HG03108 (cell line): ENCODE measurements around the gene SYCP3.

Source experiments
- ATAC-seq: cut with Tn5 transposase; IDR thresholded peaks from one replicate; pipeline ENCODE4 v1.9.1; 2021; ENCODE audit warnings: moderate library complexity; ENCODE audit not compliant: unreplicated experiment

The SYCP3 gene

GRCh38 chr12:101713930-101714329 is 25.3 kb downstream of the SYCP3 start:
- ATAC-seq: no peak

- ATAC-seq: no peak
These were observed 26.1 kb downstream of the SYCP3 start for GRCh38 chr12:101713059-101713682.

DNA sequence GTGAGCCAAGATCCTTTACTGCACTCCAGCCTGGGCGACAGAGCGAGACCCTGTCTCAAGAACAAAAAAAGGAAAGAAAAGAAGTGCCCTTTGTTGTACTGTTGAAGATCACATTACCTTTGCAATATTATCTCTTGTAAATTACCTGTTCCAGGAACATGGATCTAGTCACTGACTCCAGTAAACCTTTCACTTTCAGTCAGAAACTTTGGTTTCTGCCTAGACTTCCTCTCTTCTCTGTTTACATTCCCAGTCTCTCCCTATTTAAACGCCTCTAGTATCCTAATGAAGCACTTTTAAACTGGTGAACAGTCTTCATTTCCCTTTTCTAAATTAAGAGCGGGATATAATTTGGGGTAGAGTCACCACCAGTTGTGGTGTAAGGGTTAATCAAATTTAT is 29.0 kb downstream of the SYCP3 start:
- ATAC-seq: no peak

DNA sequence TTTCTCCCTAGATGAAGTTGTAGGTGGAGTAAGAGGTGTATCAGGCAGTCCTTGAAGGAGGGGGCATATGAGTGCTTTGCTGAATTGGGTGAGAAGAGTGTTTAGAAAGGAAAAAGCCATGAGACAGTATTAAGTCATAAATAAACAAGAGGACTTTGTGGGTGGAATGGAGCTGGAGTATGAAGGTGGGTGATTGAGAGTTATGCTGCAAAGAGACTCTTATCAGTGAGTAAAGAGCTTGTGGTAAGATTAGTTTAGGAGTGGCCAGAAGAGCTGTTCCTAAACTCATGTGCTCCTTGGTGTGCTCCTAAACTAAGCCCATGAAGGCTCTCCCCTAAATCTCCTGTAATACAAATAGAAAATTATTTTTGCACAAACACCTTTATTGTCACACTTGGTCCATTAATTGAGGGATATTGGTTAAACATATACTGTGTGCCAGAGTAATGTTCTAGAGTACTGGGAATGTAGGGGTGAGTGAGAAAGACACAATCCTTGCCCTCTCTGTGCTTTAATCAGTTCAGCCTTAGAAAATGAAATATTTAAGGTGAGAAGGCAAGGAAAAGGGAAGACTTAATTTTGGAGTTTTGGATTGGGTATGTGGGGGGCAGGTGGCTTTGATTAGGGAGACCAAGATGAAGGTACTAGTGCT is 32.0 kb downstream of the SYCP3 start:
- ATAC-seq: no peak

- ATAC-seq: no peak
These were observed 32.9 kb downstream of the SYCP3 start for GRCh38 chr12:101706403-101706802.

GRCh38 chr12:101703487-101703886 is 35.8 kb downstream of the SYCP3 start:
- ATAC-seq: no peak

DNA sequence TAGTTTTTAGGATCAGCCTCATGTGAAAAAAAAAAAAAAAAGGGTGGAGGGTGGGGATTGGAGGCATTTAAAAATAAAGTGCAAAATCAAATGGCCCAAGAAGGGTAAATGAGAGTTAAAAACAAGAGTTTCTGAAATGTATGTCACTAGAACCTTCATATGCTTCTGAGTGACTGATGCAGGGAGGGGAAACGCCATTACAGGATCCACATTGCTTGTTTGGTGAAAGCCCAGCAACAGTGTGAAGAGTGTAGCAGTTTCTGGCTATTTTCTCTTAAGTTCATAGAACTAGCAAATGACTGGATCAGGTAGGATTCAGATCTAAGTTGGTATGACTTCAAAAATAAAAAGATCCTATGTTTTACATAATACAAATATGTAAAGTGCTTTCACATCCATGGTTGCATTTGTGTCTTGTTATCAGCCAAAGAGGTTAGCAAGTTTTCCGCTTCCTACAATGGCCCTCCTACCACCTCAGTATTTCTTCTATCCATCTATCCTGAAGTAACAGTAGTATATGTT is 38.9 kb downstream of the SYCP3 start:
- no peak for ATAC-seq

GRCh38 chr12:101698800-101699347 is 40.4 kb downstream of the SYCP3 start:
- no peak for ATAC-seq

- ATAC-seq: peak; percentile 31
These were observed 41.1 kb downstream of the SYCP3 start for GRCh38 chr12:101697930-101698799.

DNA sequence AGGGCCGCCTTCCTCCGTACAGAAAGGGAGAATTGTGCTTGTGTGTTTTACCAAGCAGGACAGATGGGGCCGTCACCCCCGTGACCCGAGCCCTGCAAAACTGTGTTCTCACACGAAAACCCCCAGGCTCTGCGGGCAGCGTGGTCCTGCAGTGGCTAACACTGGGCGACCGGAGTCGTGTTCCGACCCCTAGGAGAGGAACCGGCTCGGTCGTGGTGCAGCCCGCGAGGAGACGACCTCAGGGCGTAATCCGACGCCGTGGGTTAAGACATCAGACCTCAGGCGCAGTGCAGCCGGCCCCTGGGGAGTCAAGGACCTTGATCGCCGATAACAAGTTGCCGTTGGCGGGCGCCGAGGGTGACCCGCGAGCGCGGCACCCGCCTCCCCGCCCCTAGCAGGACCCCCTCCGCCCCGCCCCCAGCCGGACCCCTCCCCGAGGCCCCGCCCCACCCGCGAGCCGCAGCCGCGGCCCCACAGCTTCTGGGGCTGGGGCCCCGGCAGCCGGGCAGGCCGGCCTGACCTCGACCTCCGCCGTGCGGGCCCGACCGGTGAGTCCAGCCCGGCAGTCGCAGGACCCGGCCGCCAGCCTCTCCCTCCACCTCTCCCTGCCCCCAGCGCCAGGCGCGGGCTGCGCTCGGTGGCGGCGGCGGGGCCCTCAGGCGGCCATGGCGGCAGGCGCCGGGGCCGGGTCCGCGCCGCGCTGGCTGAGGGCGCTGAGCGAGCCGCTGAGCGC is 41.9 kb downstream of the SYCP3 start, which contains the start of gene CHPT1:
Gene CHPT1 (plus strand): TSS at position 444 of the 733 bp plus-strand sequence. CDS start 222 bp downstream, at position 666.
- peak; percentile 58 for ATAC-seq

DNA sequence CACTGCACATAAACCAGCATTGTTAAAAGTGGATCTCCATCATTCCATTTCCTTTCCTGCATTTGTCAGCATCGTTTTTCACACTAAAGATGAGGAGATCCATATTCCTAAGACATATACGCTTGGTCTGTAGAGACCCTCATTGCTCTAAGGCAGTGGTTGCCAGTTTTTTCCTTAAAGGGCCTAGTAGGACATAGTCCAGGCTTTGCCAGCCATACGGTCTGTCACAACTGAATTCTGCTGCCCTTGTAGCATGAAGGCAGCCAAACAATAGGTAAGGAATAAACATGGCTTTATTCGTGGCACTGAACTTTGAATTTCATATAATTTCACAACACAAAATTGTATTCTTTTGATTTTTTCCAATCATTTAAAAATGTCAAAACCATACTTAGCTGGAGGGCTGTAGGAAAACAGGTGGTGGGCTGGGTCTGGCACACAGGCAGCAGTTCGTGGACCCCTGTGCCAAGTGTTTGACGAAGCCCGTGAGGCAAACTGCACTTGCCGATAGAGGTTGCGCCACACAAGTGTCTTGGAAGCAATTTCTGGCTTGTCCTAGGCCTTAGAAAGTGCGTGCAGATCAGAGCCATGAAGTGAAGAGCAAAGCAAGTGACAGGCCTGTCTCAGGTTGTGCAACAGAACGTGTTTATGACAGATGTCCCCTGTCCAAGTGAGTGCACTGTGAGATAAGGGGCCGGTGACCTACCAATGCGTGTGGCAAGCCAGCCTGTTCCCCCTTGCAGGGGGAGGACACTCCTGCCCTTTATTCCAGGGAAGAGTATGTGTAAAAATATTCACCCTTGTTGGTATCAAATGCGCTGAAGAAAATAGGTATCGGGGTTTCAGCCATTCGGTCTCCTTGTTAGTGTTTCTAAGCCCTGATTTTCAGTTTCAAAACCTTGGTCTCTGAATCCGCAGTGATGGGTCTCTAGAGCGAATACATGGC is 42.7 kb downstream of the SYCP3 start:
- ATAC-seq: no peak

GRCh38 chr12:101695706-101696105 is 43.6 kb downstream of the SYCP3 start:
- ATAC-seq: no peak

- no peak for ATAC-seq
These were observed 44.3 kb downstream of the SYCP3 start for GRCh38 chr12:101694986-101695385.

DNA sequence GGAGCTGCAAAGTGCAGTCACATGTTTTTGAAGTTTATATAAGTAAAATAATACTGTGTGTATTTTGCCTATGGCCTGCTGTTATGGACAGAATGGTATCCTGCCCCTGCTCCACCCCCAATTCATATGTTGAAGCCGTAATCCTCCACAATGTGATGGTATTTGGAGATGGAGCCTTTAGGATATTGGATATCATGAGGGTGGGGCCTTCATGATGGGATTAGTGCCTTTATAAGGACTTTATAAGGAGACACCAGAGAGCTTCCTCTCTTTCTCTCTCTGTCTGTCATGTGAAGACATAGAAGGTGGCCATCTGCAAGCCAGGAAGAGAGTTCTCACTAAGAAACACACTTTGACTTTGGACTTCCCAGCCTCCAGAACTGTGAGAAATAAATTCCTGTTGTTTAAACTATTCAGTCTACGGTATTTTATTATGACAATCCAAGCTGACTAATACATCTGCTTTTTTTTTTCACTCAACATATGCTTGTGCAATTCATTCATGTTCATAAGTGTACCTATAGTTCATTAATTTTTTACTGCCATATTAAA is 44.9 kb downstream of the SYCP3 start:
- ATAC-seq: no peak

GRCh38 chr12:101691503-101692096 is 47.7 kb downstream of the SYCP3 start:
- no peak for ATAC-seq

DNA sequence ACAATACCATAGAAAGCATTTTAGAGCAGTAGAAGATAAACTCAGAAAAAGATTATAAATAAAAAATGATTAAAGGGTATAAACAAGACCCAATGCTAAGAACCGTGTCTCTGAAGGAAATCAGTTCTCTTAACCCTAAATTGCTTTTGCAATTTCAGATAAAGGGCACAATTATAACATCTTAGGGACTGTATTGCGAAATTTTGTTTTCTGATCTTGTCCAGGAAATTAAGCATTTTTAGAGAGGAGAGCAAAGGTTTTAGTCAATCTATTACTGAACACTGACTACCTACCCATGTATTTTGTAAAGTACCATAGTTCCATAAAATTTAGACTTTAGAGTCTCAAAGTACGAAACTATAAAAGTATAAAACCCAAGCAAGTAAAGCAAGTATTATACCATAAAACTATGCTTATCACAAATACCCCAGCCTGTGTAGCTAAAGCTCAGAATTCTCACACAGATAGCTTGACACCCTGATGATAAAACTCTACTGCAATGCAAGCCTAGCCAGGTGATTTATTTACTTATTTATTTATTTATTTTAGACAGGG is 48.6 kb downstream of the SYCP3 start:
- ATAC-seq: no peak

DNA sequence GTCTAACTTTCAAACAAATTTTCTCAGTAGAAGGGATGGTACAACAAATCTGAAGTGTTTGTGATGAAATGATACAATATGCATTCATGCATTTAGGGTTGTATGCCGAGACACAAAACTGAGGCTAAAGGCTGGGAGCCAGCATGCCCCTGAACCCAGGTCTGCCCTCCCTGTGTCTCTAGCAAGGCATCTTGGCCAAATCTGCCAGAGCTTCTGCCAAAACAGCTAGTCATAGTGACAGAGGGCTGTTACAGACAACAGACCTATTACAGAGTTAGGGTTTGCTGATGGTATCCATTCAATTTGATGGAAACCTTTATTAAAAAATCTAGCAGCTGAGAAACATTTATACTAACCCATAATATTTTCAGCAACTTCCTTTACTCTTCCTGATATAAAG is 53.1 kb downstream of the SYCP3 start:
- ATAC-seq: no peak

GRCh38 chr12:101685092-101685491 is 54.2 kb downstream of the SYCP3 start:
- ATAC-seq: no peak
